HepG2 (cell line): Measurements from ENCODE around the gene EEF1AKMT1.

ENCODE experiments used
- ETV6 ChIP-seq: sonication (generic); formaldehyde crosslinking; conservative IDR thresholded peaks from 2 replicates; pipeline ENCODE4 v1.4.0; 2020; ENCODE audit warnings: missing genetic modification reagents
- MIER3 ChIP-seq: IDR thresholded peaks from 2 replicates; pipeline ENCODE4 v1.6.1; 2016; ENCODE audit warnings: missing compliant biosample characterization, borderline replicate concordance
- NR2F6 ChIP-seq, 2 experiments: IDR thresholded peaks; 2 replicates each; pipeline ENCODE4 v1.6.1; 2016; ENCODE audit warnings: antibody characterized with exemption in 1 of 2, mild to moderate bottlenecking in 1 of 2
- TF ChIP-seq, protein P1 (sequence below): sonication (generic); formaldehyde crosslinking; IDR thresholded peaks from 2 replicates; pipeline ENCODE4 v1.5.0; 2020; ENCODE audit warnings: mild to moderate bottlenecking, missing genetic modification reagents, moderate library complexity

DNA sequence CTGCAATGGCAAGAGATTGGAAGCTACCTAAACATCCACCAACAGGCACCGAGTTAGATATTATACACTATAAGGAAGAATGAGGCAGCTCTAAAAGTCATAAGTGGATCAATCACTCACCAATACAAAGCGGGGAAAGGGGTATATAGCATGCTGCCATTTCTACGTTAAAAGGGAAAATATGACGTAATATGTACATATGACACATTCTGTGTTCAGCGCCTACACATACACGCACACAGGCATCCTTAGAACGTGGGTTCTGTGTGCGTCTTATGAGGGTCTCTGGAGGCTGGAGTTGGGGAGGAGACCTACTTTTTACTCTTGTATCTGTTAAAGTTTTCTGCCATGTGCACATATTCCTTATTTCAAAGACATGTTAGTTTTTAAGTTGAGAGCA is 64.4 kb downstream of the EEF1AKMT1 start:
- TF ChIP-seq NR2F6 (IDR thresholded peaks at IDR 0.05) (no peak), NR2F6 (CRISPR knock-in tag; IDR thresholded peaks at IDR 0.05) (no peak), ETV6 (CRISPR knock-in tag) (no peak), MIER3 (CRISPR knock-in tag) (no peak)
- TF ChIP-seq, protein P1, sequence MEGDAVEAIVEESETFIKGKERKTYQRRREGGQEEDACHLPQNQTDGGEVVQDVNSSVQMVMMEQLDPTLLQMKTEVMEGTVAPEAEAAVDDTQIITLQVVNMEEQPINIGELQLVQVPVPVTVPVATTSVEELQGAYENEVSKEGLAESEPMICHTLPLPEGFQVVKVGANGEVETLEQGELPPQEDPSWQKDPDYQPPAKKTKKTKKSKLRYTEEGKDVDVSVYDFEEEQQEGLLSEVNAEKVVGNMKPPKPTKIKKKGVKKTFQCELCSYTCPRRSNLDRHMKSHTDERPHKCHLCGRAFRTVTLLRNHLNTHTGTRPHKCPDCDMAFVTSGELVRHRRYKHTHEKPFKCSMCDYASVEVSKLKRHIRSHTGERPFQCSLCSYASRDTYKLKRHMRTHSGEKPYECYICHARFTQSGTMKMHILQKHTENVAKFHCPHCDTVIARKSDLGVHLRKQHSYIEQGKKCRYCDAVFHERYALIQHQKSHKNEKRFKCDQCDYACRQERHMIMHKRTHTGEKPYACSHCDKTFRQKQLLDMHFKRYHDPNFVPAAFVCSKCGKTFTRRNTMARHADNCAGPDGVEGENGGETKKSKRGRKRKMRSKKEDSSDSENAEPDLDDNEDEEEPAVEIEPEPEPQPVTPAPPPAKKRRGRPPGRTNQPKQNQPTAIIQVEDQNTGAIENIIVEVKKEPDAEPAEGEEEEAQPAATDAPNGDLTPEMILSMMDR (CRISPR knock-in tag) = no peak
